Fibroblast of villous mesenchyme (primary cell): ENCODE measurements around the gene REXO1. TPM values are rescaled to one million over a fixed set of nuclear protein-coding genes. Genes with fewer than 3 reads are reported as not detected.

Experiments used
- DNase-seq: peaks from one replicate; pipeline ENCODE4 v3.0.0-alpha.2; 2010; ENCODE audit warnings: low read depth
- H3K4me3 ChIP-seq: 2 replicates; pipeline ENCODE4 v1.5.1; 2011; ENCODE audit warnings: low read depth, mild to moderate bottlenecking, low read length
- CTCF ChIP-seq: IDR thresholded peaks from 2 replicates; pipeline ENCODE4 v1.5.1; 2012; ENCODE audit warnings: low read depth, mild to moderate bottlenecking, low read length; ENCODE audit not compliant: insufficient read depth
- total RNA-seq: library from RNA; depleted of rRNA; stranded (reverse); fragments of >200 nt; gene quantifications from 2 replicates; pipeline ENCODE4 v1.2.3, GENCODE V29; 2012

REXO1 gene
- total RNA-seq, 1 donor, result 11.2 TPM

GRCh38 chr19:1839658-1840540, 8.4 kb downstream of the REXO1 start:
- DNase-seq, result no peak
- TF ChIP-seq CTCF, result no peak
- H3K4me3 ChIP-seq, result no peak overlapping the region

- H3K4me3 ChIP-seq, result no peak overlapping the region
- peak; percentile 97 for TF ChIP-seq CTCF
- DNase-seq, result peak; percentile 27
Measured at GRCh38 chr19:1837625-1838105, 10.6 kb downstream of the REXO1 start.

- TF ChIP-seq CTCF, result no peak
- DNase-seq, result no peak
- H3K4me3 ChIP-seq, result no peak overlapping the region
Measured at GRCh38 chr19:1837222-1837565, 11.1 kb downstream of the REXO1 start.

- no peak overlapping the region for H3K4me3 ChIP-seq
- no peak for DNase-seq
- TF ChIP-seq CTCF, result no peak
Measured at GRCh38 chr19:1836458-1837221, 11.6 kb downstream of the REXO1 start.

GRCh38 chr19:1833540-1833939, 14.7 kb downstream of the REXO1 start:
- DNase-seq, result peak; percentile 13
- H3K4me3 ChIP-seq, result no peak overlapping the region
- no peak for TF ChIP-seq CTCF

GRCh38 chr19:1832046-1832663, 16.1 kb downstream of the REXO1 start:
- no peak for DNase-seq
- no peak overlapping the region for H3K4me3 ChIP-seq
- no peak for TF ChIP-seq CTCF
